CD4-positive, alpha-beta T cell treated with Interleukin-6 for 4 hours (primary cell): ENCODE measurements around the gene NACC2.
A peak's percentile ranks its signal among the peaks of the same experiment; 100 is the strongest.
"Not testable (repeated sequence)": the region's sequence is repeated elsewhere in the genome, so short reads cannot be mapped to it uniquely, and the experiment has no call there.

Experiments used
- DNase-seq: peaks from one replicate; pipeline ENCODE4 v3.0.0-alpha.2; 2020; ENCODE audit warnings: mixed read lengths

NACC2 gene

DNA sequence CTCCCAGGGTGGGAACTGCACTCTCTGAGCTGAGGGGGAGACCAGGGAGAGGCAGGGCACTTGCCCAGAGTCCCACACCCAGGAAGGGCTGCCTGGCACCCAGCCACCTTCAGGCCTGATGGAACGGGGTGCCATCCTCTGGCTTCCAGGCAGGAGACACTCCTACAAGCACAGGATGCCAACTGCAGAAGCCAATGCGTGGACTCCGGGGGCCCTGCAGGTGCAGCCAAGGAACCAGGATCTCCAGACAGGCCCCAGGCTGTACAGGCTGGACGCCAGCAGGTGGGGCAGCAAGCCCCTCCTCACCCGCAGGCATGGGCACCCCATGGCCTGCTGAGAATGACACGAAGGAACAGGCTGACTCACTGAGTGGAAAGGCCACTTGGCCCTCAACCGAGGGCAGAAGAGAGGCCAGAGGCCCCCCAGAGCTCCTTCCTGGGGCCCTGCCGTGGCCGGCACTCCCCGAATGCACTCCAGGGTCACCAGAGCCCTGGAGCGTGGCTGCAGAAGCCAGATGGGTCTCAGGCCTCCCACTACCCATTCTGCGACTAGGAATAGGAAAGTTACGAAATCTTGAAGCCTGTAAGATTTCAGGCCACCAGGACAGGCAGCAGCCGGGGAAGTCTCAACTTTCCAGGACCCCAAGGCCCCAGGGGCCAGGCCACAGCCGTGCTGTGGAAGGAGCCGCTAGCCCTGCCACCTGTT lies 15.7 kb downstream of the NACC2 start:
- no peak for DNase-seq

DNA sequence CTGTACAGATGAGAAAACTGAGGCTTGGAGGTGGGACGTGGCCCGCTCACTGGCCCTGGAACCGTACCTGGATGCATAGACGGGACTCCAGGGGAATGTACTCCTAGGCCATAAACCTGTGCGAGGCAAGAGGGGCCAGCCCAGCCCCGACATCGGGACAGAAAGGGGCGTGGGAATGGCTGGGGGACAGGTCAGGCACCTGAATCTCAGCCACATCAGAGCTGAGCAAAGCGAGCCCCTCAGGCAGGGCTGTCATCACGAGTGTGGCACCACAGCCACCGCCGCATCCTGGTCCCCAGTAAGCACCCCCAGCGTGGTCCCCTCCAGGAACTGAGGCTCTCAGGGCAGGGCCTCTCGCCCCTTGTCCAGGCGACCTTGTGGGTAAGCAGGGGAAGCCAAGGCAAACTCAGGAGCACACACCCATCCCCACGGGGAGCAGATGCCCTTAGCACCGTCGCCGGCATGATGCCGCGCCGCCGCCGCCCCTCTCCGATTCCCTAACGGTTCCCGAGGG lies 16.5 kb downstream of the NACC2 start:
- DNase-seq = no peak

DNA sequence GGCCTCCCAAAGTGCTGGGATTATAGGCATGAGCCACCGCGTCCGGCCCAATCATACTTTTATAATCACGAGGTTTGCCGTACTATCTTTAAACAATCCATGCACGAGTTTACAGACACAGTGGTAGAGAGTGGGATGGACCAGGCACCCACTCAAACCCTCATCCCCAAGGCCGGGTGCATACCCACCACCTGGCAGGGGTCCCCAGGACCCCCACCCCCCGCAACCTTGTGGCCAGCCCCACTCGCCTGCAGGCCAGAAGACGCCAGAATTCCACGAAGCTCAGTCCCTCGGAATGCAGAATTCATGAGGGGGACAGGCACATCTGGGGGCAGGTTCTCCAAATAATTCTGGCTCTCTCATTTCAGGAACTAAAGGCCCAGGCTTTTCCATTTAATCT lies 17.1 kb downstream of the NACC2 start:
- no peak for DNase-seq

- no peak for DNase-seq
Measured at GRCh38 chr9:136077491-136077890, 17.6 kb downstream of the NACC2 start.

DNA sequence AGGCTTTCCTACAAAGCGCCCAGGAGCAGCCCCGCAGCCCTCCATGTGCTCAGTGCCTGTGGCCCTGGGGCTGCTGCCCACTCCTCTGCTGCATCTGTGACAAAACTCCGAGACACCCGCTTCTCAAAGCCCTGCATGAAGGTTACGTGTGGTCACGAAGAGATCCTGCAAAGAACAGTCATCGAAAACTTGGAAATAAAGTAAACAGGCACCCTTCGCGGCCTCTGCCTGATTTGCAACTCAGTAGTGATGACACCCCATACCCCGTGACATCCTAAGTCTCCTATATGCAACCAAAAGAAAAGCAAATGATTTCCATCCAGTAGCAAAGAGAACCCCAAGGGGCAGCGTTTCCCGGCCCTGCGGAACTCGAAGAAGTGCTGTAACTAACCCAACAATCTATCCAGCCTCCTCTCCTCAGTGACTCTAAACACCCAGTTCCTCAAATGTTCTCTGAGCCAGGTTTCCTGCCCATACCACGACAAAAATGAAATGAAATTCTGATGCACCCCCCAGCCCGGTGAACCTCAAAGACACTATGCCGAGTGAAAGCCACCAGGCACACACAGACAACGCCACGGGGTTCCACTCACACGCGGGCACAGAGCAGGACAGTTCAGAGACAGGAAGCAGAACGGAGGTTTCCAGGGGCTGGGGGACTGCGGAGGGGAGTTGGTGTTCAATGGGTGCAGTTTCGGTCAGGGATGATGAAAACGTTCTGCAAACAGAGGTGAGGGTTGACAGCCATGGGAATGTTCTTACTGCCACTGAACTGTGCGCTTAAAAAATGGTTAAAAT lies 19.0 kb downstream of the NACC2 start:
- DNase-seq = peak; percentile 16

DNA sequence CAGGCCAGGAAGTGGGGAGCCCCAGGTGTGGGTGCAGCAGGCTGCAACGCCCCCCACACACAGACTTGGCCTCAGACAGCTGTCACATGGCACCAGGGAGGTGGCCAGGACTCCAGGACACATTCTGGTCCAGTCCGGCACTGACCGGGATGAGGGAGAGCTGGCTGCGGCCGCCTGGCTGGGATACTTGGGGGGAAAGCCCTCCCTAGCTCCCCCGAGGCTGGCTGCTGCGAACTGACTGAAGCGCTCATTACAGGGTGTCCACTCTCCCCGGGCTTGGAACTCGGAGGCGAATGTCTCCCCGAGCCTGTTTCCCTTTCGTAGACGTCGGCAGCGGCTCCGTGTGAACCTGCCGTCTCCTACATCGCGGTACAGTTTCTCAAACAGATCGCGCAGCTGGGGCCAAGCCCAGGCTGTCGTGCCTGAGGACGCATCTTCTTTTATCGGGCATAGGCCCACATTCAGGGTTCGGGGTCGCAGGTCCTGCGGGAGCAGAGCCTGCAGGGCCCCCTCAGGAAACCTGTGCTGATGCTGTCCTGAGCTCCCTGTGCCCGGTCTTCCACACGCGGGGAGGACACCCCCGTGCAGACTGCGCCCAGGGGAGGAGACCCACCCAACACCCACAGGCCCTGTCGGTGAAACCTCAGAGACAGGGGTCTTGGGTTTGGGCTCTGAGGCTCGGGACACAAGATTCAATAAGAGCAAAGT lies 19.8 kb downstream of the NACC2 start:
- no peak for DNase-seq

- DNase-seq = no peak
Measured at GRCh38 chr9:136074706-136075105, 20.4 kb downstream of the NACC2 start.

GRCh38 chr9:136062657-136063439 lies 32.2 kb downstream of the NACC2 start:
- DNase-seq = no peak

DNA sequence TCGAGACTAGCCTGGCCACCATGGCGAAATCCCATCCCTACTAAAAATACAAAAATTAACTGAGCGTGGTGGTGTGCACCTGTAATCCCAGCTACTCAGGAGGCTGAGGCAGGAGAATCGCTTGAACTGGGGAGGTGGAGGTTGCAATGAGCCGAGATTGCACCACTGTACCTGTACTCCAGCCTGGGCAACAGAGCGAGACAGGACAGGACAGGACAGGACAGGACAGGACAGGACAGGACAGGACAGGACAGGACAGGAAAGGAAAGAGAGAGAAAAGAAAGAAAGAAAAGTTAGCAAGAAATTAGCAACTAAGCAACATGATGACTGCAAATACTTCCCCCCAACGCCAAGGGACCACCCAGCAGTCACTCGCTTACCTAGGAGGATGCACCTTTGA lies 33.2 kb downstream of the NACC2 start:
- DNase-seq = not testable (repeated sequence)

- no peak for DNase-seq
Measured at GRCh38 chr9:136061405-136061804, 33.7 kb downstream of the NACC2 start.

DNA sequence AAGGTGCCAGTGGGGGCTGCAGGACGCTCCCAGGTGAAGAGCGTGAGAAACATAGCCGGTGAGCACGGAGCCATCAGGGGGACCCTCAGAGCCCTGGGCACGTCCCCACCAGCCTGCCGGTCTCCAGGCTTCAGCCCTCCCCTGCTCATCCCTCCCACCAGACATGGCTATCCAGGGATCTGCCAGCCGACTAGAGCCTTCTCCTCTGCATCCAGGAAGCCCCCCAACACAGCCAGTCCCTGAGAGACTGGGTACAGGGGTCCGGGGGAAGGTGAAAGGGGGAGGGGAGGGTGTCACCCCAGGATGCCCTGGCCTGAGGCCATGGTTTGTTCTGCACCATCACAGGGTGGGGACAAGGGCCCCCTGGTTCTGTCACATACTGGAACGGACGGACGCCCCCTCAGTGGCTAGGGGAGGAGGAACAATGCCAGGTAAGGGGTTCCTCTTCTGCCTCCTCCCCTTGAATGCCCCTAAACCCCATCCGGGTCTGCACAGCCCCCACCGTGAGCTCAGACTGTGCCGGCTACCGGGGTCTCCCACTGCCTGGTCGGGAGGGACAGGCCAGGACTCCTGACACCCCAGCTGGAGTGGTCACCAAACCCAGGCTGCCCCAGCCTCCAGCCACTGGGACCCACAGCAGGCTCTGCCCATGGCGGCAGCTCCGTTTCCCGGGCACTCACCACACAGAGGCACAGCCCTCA lies 34.3 kb downstream of the NACC2 start:
- no peak for DNase-seq

DNA sequence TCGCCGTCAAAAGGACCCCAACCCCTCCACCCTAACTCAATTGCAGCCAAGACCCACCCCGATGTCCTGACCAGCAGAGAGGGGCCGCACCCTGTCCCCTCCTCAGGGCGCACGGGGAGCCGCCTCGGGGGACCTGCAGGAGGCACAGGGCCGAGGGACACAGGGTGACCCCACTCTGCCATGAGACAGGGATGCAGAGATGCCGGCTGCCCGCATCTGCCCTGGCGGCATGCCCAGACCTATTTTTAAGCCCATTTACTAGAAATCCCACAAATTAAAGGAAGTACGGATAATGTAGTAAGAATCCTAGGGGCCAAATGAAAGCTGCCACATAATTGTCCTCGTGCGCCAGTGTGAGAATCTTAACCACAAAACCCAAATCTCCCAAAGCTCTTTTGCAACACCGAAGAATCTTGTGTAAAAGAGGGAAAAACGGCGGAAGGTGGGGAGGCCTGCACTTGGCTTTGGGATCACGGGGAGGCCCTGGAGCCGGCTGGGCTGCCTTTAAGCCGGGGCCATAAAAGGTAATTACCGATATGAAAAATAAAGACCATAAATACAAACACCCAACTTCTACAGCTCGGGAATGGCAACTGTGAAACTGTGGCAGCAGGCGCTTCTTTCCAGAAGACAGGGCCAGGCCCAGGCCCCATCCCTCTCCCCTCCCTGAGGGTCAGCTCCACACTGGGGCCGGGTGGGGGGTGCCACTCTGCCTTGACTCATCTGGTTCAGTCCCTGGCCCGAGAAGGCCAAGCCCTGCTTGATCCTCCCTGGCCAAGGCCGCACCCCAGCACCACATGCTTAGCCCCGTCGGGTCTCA lies 35.0 kb downstream of the NACC2 start:
- no peak for DNase-seq

DNA sequence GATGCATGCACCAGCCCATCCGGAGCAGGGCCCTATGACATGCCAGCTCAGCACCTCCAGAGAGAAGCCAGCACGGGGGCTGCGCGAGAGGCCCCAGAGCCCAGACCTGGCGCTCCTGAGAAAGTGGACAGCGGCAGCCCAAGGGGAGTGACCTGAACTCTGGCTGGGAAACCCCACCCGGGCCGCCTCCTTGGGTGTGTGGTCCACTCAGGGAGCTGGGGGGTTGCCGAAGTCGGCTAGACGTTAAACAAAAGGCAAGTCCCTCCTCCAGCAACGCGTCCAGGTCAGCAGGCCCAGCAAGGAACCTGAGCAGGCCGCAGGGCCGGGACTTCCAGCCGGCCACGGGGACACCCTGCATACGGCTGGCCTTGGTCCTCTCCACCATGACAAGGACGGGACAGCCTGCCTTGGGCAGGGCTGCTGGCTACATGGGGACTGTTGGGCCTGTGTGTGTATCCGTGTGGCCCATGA lies 35.7 kb downstream of the NACC2 start:
- DNase-seq = no peak

- DNase-seq = no peak
Measured at GRCh38 chr9:136058801-136059302, 36.2 kb downstream of the NACC2 start.

GRCh38 chr9:136058084-136058483 lies 37.0 kb downstream of the NACC2 start:
- DNase-seq = no peak

DNA sequence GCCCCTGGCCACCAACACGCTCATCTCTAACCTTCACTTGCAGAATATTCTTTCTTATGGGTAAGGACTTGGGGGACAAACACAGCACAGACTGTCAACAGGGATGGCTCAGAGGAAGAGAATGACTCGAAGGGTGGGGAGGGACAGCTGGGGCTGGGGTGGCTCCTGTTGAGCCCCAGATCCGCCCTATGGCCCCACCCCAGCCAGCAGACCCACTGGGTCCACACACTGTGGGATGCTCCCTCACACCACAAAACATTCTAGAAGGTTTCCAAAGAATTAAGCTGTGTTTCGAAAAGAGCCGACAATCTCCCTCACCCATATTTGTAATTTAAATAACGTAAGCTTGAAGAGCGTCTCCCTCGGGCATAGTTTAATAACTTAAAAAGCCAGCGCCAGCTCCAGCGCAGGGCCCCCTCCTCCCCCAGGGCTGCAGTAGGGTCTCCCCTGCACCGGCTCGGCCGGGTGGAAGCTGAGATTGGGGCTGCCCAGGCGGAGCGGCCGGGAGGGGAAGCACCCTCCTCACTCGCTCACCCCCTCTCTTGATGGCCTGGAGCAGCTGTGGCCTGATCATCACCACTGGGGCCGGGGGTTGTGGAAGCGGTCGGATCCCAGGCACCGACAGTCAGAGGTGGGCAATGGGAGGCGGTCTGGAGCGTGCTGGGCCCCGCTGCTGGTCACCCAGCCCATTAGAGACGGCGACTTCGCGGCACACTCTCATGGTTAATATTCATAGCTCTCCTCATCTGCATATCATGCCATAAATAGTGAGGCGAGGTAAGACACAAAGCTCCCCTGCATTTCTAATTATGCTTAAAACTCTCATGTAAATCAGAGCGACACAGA lies 37.6 kb downstream of the NACC2 start:
- DNase-seq = no peak

DNA sequence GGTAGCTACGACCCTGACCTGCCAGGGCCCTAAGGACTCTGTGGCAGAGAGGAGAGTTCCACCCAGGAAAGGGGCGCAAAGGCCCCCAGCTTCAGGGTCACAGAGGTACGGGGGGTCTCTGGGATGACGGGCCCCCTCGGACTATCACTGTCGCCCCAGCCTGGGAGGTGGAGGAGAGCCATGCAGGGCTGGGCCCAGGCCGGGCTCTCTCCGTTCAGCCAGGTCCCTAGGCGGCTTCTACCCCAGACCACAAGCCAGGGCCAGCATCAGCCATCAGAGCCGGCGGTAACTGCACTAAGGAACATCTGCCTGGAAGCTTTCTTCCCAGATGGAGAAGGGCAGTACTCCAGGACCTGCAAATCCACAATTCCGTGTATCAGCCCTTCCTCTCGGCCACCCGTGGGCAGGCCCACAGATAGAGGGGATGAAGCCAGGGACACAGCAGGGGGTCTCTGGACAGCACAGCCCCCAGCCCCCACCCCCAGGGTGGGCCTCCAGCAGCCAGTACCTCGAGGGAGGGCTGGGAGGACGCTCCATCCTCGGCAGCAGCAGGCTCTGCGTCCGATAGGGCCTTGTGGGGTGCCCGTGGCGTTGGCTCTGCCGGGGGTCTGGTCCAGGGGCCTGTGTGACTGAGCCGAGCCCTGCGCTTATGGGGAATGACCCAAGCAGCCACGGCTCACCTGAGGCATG lies 38.4 kb downstream of the NACC2 start:
- DNase-seq = no peak

DNA sequence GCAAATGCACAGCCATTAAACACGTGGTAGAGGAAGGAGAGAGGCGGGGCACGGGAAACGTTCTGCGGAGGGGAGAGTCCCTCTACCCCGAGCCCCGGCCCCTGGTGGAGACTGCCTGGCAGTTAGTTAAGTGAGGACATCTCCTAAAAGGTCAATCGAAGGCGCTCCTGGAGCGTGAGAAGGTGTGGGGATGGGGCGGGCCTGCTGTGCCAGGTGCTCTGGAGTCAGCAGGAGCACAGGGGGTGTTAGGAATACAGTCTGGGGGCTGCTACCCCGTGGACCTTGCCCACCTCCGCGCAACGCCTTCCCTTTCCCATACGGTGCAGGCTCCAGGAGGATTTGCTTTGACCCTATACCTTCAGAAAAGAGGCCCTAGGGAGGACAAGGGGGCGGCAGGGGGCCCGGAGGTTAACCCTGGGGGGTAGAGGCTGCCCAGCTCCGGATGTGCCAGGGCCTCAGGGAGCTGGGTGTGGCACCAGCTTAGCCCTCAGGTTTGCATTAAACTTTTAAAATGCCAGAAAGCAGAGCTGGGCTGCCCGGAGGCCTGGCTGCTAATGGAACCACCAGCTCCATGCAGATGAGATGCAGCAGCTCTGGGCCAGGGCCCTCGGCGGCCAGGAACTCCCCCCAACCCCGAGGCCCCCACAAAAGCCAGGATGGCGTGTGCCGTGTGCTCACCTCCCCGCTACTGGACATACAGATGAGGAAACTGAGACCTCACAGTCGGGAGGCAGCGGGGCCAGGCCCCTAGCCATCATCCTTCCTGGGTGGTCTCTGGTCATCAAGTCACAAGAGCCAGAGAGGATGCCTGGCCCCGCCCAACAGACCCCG lies 39.2 kb downstream of the NACC2 start:
- no peak for DNase-seq
